Body of pancreas (tissue), 4 donors: ENCODE data around the gene TBXT. TPM values are rescaled to one million over a fixed set of nuclear protein-coding genes. Genes with fewer than 3 reads are reported as not detected.

Experiments
- ATAC-seq: fragments of 150-250 bp; one replicate; pipeline ENCODE4 v1.9.1; 2016
- DNase-seq, 4 donors: peaks; one replicate each; pipeline ENCODE4 v3.0.0-alpha.2; 2019
- H3K27ac ChIP-seq, 4 donors: fragments of 200-600 bp; sonication (generic); 1 replicate in 3 of 4; 2 replicates in 1 of 4; pipeline versions ENCODE4 v1.5.1 to v1.6.1; 2016 to 2019; ENCODE audit warnings: mild to moderate bottlenecking in 1 of 4, mixed read lengths in 1 of 4, moderate library complexity in 1 of 4
- H3K27me3 ChIP-seq, 2 donors: fragments of 200-600 bp; sonication (generic); one replicate each; pipeline ENCODE4 v1.6.0; 2016; ENCODE audit warnings: mild to moderate bottlenecking in 1 of 2
- H3K36me3 ChIP-seq, 2 donors: fragments of 200-600 bp; sonication (generic); replicated peaks in 1 of 2; 2 replicates each; pipeline ENCODE4 v1.5.1; 2016; ENCODE audit warnings: low read depth in 2 of 2; ENCODE audit not compliant: insufficient read depth in 1 of 2
- H3K4me1 ChIP-seq: fragments of 200-600 bp; sonication (generic); one replicate; pipeline ENCODE4 v1.6.0; 2016
- H3K4me3 ChIP-seq, 2 donors: fragments of 200-600 bp; sonication (generic); 1 replicate in 1 of 2; 2 replicates in 1 of 2; pipeline ENCODE4 v1.5.1; 2016 to 2019
- H3K9me3 ChIP-seq, 3 donors: fragments of 200-600 bp; sonication (generic); 1 replicate in 2 of 3; 2 replicates in 1 of 3; pipeline ENCODE4 v1.5.1; 2016
- CTCF ChIP-seq, 7 experiments: fragments of 450-650 bp in 4 of 7; fragments of 200-600 bp in 3 of 7; sonication (generic) in 3 of 7; IDR thresholded peaks; one replicate each; pipeline ENCODE4 v1.5.1; 2016 to 2019; ENCODE audit warnings: antibody characterized with exemption in 7 of 7
- POLR2A ChIP-seq, 3 donors: fragments of 450-650 bp; IDR thresholded peaks; one replicate each; pipeline ENCODE4 v1.6.1; 2016; ENCODE audit warnings: antibody characterized with exemption in 3 of 3, mild to moderate bottlenecking in 2 of 3
- WGBS, 2 donors: methylation state at CpG; one replicate each; pipeline ENCODE4 v1.1.5; 2017; 5-methylcytosine and 5-hydroxymethylcytosine counted together
- intact Hi-C: fragments of 100-400 bp; cut with DNase I; formaldehyde crosslinking; loops from one replicate; pipeline ENCODE4 v1.15.1; 2023
- total RNA-seq, 2 donors: library from RNA; depleted of rRNA; stranded (reverse); fragments of >200 nt; gene quantifications; one replicate each; pipeline ENCODE4 v1.1.0, GENCODE V29; 2016

Gene TBXT
- total RNA-seq, 2 donors from 2014 or later = not detected

DNA sequence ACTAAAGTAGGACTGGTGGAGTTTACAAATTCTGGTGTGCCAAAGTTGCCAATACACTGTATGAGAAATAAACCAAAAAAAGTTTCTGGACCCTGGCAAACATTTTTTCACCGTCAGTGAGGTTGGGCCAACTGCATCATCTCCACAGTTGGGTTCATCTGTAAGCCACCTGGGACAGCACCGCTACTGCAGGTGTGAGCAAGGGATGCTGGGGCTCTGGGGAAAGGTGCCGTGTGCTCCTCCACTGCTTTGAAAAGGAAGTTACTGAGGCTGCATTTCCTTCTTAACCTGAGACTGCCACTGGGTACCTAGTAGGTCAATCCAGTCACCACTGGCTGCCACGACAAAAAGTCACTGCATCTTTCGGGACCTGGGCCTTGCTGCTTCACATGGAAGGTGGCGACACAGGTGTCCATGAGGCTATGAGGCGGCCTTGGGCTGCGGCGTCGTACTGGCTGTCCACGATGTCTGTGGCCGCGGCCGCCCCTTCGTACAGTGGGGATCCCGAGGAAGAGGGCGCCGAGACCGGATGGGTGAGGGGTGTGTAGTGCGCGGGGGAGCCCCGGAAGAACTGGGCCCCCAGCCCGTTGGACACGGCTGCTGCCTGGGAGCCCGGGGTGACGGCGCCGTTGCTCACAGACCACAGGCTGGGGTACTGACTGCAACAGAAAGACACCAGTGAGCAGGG lies 9.6 kb downstream of the TBXT start:
- TF ChIP-seq CTCF (IDR thresholded peaks at IDR 0.05) = no peak
- TF ChIP-seq POLR2A (IDR thresholded peaks at IDR 0.05) = no peak
- ATAC-seq = no peak
- intact Hi-C loops = no loop called here
- Histone ChIP-seq H3K4me3 (no peak overlapping the region), H3K9me3 (no peaks in the 10 kb centered on the region), H3K4me1 (no peaks in the 10 kb centered on the region), H3K36me3 (no peaks in the 10 kb centered on the region), H3K27me3 (no peaks in the 10 kb centered on the region), H3K27ac (no peak overlapping the region)
- WGBS, 2 donors = 67 to 77% methylated on average over 10 to 25 of the region's 28 CpGs
- DNase-seq = no peak

DNA sequence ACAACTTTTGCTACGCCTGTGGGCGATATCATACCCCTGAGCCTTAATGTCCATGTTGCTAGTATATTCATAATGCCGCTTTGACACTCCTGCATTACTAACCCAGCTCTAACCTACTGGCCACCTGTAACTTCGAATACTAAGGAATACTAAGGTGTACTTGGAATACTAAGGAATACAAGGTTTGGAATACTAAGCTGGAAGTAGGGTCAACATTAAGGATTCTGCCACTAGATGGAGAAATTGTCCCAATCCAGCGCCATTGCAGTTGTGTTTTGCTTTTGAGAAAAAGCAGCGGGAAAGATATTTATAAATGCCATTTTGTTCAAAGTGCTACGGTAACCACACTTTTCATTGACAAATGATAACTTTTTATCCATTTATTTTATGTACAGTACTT lies 10.7 kb downstream of the TBXT start:
- no peak for DNase-seq
- H3K27me3 ChIP-seq = no peaks in the 10 kb centered on the region
- 34 to 35% methylated on average over 7 of the region's 7 CpGs for WGBS, 2 donors
- H3K4me1 ChIP-seq = no peaks in the 10 kb centered on the region
- ATAC-seq = no peak
- TF ChIP-seq CTCF (IDR thresholded peaks at IDR 0.05) (peak in 5 of 7 experiments; percentile 8 to 38 (median 20)), POLR2A (IDR thresholded peaks at IDR 0.05) (no peak)
- no peaks in the 10 kb centered on the region for H3K36me3 ChIP-seq
- H3K4me3 ChIP-seq = no peak overlapping the region
- no peak overlapping the region for H3K27ac ChIP-seq
- intact Hi-C loops = no loop called here
- H3K9me3 ChIP-seq = no peaks in the 10 kb centered on the region

- intact Hi-C loops = no loop called here
- H3K27me3 ChIP-seq = no peaks in the 10 kb centered on the region
Observed at GRCh38 chr6:166153966-166154365, 13.7 kb downstream of the TBXT start.

GRCh38 chr6:166152660-166153059 lies 15.0 kb downstream of the TBXT start:
- intact Hi-C loops = no loop called here
- TF ChIP-seq CTCF (IDR thresholded peaks at IDR 0.05) (no peak), POLR2A (IDR thresholded peaks at IDR 0.05) (no peak)
- 55 to 58% methylated on average over 3 of the region's 3 CpGs for WGBS, 2 donors
- H3K27me3 ChIP-seq = no peaks in the 10 kb centered on the region
- no peak for ATAC-seq
- H3K27ac ChIP-seq = no peak overlapping the region
- no peak overlapping the region for H3K4me3 ChIP-seq
- DNase-seq = no peak
- H3K4me1 ChIP-seq = no peaks in the 10 kb centered on the region
- no peaks in the 10 kb centered on the region for H3K36me3 ChIP-seq
- peaks cover 0 to 10% (median 0%) of the 10 kb centered on the region in 3 donors for H3K9me3 ChIP-seq

More at GRCh38 chr6:166153966-166154365, 13.7 kb downstream of the TBXT start:
- H3K4me3 ChIP-seq = no peak overlapping the region
- peaks cover 0 to 7% (median 0%) of the 10 kb centered on the region in 3 donors for H3K9me3 ChIP-seq
- H3K27ac ChIP-seq = no peak overlapping the region
- TF ChIP-seq CTCF (IDR thresholded peaks at IDR 0.05) (no peak), POLR2A (IDR thresholded peaks at IDR 0.05) (no peak)
- 69 to 77% methylated on average over 5 of the region's 5 CpGs for WGBS, 2 donors
- no peaks in the 10 kb centered on the region for H3K4me1 ChIP-seq
- no peak for DNase-seq
- ATAC-seq = no peak
- H3K36me3 ChIP-seq = no peaks in the 10 kb centered on the region

GRCh38 chr6:166151798-166152197 lies 15.9 kb downstream of the TBXT start:
- Histone ChIP-seq H3K36me3 (no peaks in the 10 kb centered on the region), H3K9me3 (peaks cover 0 to 10% (median 0%) of the 10 kb centered on the region in 3 donors), H3K4me1 (no peaks in the 10 kb centered on the region), H3K27me3 (no peaks in the 10 kb centered on the region), H3K27ac (no peak overlapping the region), H3K4me3 (no peak overlapping the region)
- WGBS, 2 donors = 77 to 81% methylated on average over 1 of the region's 1 CpG
- intact Hi-C loops = no loop called here
- ATAC-seq = no peak
- TF ChIP-seq POLR2A (IDR thresholded peaks at IDR 0.05) (no peak), CTCF (IDR thresholded peaks at IDR 0.05) (no peak)
- DNase-seq = no peak
